ENCODE data around the gene AP1G2. TPM values are rescaled to one million over a fixed set of nuclear protein-coding genes. Genes with fewer than 3 reads are reported as not detected.

AP1G2 gene
- total and polyA plus RNA-seq, 2 donors (not counting 1 experiment from before 2014, with no cell fraction given), result 648 to 1,185 TPM

DNA sequence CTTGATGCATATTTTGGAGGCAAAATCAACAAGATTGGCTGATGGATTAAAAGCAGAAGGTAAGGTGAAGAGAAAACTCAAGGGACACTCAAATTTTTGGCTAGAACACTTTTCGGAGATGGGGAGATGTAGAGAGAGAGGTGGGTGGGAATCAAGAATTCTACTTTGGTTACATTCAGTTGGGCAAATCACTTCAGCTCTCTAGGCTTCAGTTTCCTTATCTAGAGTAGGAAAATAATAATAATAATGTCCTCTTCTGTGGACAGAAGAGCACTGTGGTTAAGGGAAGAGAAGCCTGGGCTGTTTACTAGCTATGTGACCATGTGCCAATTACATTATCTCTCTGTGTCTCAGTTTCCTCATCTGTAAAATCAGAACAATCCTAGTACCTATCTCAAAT, 45.2 kb upstream of the AP1G2 start:
- TF ChIP-seq, protein P1, sequence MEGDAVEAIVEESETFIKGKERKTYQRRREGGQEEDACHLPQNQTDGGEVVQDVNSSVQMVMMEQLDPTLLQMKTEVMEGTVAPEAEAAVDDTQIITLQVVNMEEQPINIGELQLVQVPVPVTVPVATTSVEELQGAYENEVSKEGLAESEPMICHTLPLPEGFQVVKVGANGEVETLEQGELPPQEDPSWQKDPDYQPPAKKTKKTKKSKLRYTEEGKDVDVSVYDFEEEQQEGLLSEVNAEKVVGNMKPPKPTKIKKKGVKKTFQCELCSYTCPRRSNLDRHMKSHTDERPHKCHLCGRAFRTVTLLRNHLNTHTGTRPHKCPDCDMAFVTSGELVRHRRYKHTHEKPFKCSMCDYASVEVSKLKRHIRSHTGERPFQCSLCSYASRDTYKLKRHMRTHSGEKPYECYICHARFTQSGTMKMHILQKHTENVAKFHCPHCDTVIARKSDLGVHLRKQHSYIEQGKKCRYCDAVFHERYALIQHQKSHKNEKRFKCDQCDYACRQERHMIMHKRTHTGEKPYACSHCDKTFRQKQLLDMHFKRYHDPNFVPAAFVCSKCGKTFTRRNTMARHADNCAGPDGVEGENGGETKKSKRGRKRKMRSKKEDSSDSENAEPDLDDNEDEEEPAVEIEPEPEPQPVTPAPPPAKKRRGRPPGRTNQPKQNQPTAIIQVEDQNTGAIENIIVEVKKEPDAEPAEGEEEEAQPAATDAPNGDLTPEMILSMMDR (IDR thresholded peaks at IDR 0.05), result no peak
- TF ChIP-seq EZH2 (IDR thresholded peaks at IDR 0.05; ENCODE audit: borderline replicate concordance, insufficient read depth, low read depth, low read length, poor library complexity, severe bottlenecking), result no peak
- no peaks in the 10 kb centered on the region for H3K9me3 Mint-ChIP-seq (ENCODE audit: insufficient read depth)
- Histone ChIP-seq H3K4me1 (ENCODE audit: control insufficient read depth in 2 of 2, insufficient read depth in 2 of 2, low read length in 2 of 2) (peaks cover 0 to 3% of the 10 kb centered on the region in 2 donors), H4K20me1 (ENCODE audit: control insufficient read depth, insufficient read depth, low read length, poor library complexity, severe bottlenecking) (no peaks in the 10 kb centered on the region), H3K79me2 (ENCODE audit: control insufficient read depth, insufficient read depth, low read length) (no peaks in the 10 kb centered on the region), H3K9me3 (ENCODE audit: control extremely low read depth in 1 of 3, control insufficient read depth in 2 of 3, insufficient read depth in 1 of 3, low read length in 2 of 3) (peaks cover 0 to 5% (median 0%) of the 10 kb centered on the region in 3 donors), H3K36me3 (replicated peaks in 1 of 2; ENCODE audit: control extremely low read depth in 1 of 2, control insufficient read depth in 1 of 2, extremely low read depth in 1 of 2, insufficient read depth in 2 of 2, low read length in 1 of 2) (no peaks in the 10 kb centered on the region), H3K4me2 (replicated peaks; ENCODE audit: low read depth, low read length, poor library complexity, severe bottlenecking) (no peak overlapping the region), H3K27me3 (replicated peaks in 1 of 4; ENCODE audit: control extremely low read depth in 1 of 4, control insufficient read depth in 3 of 4, insufficient read depth in 4 of 4, low read length in 3 of 4) (no peaks in the 10 kb centered on the region), H2AFZ (ENCODE audit: insufficient read depth, low read depth, low read length, poor library complexity, severe bottlenecking) (no peak overlapping the region), H3K9ac (ENCODE audit: low read length) (no peak overlapping the region), H3K4me3 (ENCODE audit: control extremely low read depth in 1 of 5, extremely low read depth in 1 of 5, insufficient read depth in 1 of 5, low read depth in 2 of 5, low read length in 4 of 5) (no peak overlapping the region), H3K27ac (ENCODE audit: low read length in 2 of 2) (no peak overlapping the region)
- intact Hi-C loops (cut with micrococcal nuclease), result no loop called here
- H3K4me1 Mint-ChIP-seq, result no peaks in the 10 kb centered on the region
- peaks cover 23% of the 10 kb centered on the region for H3K27me3 Mint-ChIP-seq
- DNase-seq (no peak), ATAC-seq (ENCODE audit: low read depth) (no peak)
- ChIA-PET POLR2A (no interaction called here), CTCF (interaction anchor here (3.4 kb wide), 1 partner anchor 19 kb away, joined by 15 read pairs; no protein-coding TSS in a partner anchor)
- WGBS (ENCODE audit: insufficient coverage), result 86% methylated on average over 1 of the region's 1 CpG
- H3K4me3 Mint-ChIP-seq, result no peak overlapping the region
- H3K27ac Mint-ChIP-seq, result no peak overlapping the region

DNA sequence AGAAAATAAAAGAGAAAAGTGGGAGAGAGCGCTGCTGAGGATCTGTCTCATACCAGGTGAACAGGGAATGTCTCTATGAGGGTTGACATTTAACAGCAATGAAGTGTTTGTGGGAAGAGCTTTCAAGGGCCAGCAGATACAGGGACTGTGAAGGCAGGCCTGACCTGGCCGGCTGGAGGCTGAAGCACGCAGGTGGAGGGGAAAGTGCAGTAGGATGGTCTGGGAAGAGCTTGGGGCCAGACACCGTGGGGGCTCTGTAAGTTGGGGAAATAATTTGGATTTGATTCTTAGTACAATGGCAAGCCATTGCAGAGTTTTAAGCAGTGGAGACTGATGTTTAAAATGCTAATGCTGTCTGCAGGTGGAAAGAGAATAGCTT, 44.8 kb upstream of the AP1G2 start:
- no peaks in the 10 kb centered on the region for H3K4me1 Mint-ChIP-seq
- POLR2A ChIA-PET, result no interaction called here
- Histone ChIP-seq H3K79me2 (ENCODE audit: control insufficient read depth, insufficient read depth, low read length) (no peaks in the 10 kb centered on the region), H3K36me3 (replicated peaks in 1 of 2; ENCODE audit: control extremely low read depth in 1 of 2, control insufficient read depth in 1 of 2, extremely low read depth in 1 of 2, insufficient read depth in 2 of 2, low read length in 1 of 2) (no peaks in the 10 kb centered on the region), H2AFZ (ENCODE audit: insufficient read depth, low read depth, low read length, poor library complexity, severe bottlenecking) (no peak overlapping the region), H3K27ac (ENCODE audit: low read length in 2 of 2) (no peak overlapping the region), H3K27me3 (replicated peaks in 1 of 4; ENCODE audit: control extremely low read depth in 1 of 4, control insufficient read depth in 3 of 4, insufficient read depth in 4 of 4, low read length in 3 of 4) (no peaks in the 10 kb centered on the region), H3K4me3 (ENCODE audit: control extremely low read depth in 1 of 5, extremely low read depth in 1 of 5, insufficient read depth in 1 of 5, low read depth in 2 of 5, low read length in 4 of 5) (no peak overlapping the region), H4K20me1 (ENCODE audit: control insufficient read depth, insufficient read depth, low read length, poor library complexity, severe bottlenecking) (no peaks in the 10 kb centered on the region), H3K9ac (ENCODE audit: low read length) (no peak overlapping the region), H3K4me1 (ENCODE audit: control insufficient read depth in 2 of 2, insufficient read depth in 2 of 2, low read length in 2 of 2) (peaks cover 0 to 3% of the 10 kb centered on the region in 2 donors), H3K9me3 (ENCODE audit: control extremely low read depth in 1 of 3, control insufficient read depth in 2 of 3, insufficient read depth in 1 of 3, low read length in 2 of 3) (peaks cover 0 to 5% (median 0%) of the 10 kb centered on the region in 3 donors), H3K4me2 (replicated peaks; ENCODE audit: low read depth, low read length, poor library complexity, severe bottlenecking) (no peak overlapping the region)
- H3K27me3 Mint-ChIP-seq, result peaks cover 25% of the 10 kb centered on the region
- DNase-seq, result no peak
- WGBS (ENCODE audit: insufficient coverage), result 89% methylated on average over 4 of the region's 4 CpGs
- H3K4me3 Mint-ChIP-seq, result no peak overlapping the region
- intact Hi-C loops (cut with micrococcal nuclease), result no loop called here
- H3K9me3 Mint-ChIP-seq (ENCODE audit: insufficient read depth), result no peaks in the 10 kb centered on the region
- no peak overlapping the region for H3K27ac Mint-ChIP-seq
- CTCF ChIA-PET, result interaction anchor here (3.4 kb wide), 1 partner anchor 19 kb away, joined by 15 read pairs; no protein-coding TSS in a partner anchor
- TF ChIP-seq, protein P1 (IDR thresholded peaks at IDR 0.05), result no peak
- TF ChIP-seq EZH2 (IDR thresholded peaks at IDR 0.05; ENCODE audit: borderline replicate concordance, insufficient read depth, low read depth, low read length, poor library complexity, severe bottlenecking), result no peak
- ATAC-seq (ENCODE audit: low read depth), result no peak
